GM12892 (cell line): Measurements from ENCODE around the gene LSAMP.

Source experiments
- POLR2A ChIP-seq: IDR thresholded peaks from 2 replicates; pipeline ENCODE4 v1.6.1; 2011; ENCODE audit warnings: low read depth, low read length, control low read depth
- POLR2AphosphoS5 ChIP-seq: IDR thresholded peaks from 2 replicates; pipeline ENCODE4 v1.6.1; 2011; ENCODE audit warnings: low read depth, low read length, control low read depth
- TAF1 ChIP-seq: IDR thresholded peaks from 2 replicates; pipeline ENCODE4 v1.6.1; 2011; ENCODE audit warnings: low read depth, mild to moderate bottlenecking, control low read depth, low read length, borderline replicate concordance

GRCh38 chr3:116354382-116354781 is 90.9 kb downstream of the LSAMP start:
- TF ChIP-seq POLR2AphosphoS5 (no peak), POLR2A (no peak), TAF1 (no peak)
